Kidney epithelial cell (primary cell): ENCODE results near the gene SLC35D1. TPM values are rescaled to one million over a fixed set of nuclear protein-coding genes. Genes with fewer than 3 reads are reported as not detected.

Source experiments
- DNase-seq: peaks from one replicate; pipeline ENCODE4 v3.0.0-alpha.2; 2010; ENCODE audit warnings: low read depth
- H3K27me3 ChIP-seq: 2 replicates; pipeline ENCODE4 v1.6.0; 2011; ENCODE audit warnings: low read length; ENCODE audit not compliant: control insufficient read depth, insufficient read depth
- H3K36me3 ChIP-seq: 2 replicates; pipeline ENCODE4 v1.5.1; 2011; ENCODE audit warnings: low read length; ENCODE audit not compliant: control insufficient read depth, insufficient read depth
- H3K4me3 ChIP-seq: 2 replicates; pipeline ENCODE4 v1.5.1; 2011; ENCODE audit warnings: low read depth, mild to moderate bottlenecking, control low read depth, low read length
- CTCF ChIP-seq: IDR thresholded peaks from 2 replicates; pipeline ENCODE4 v1.5.1; 2011; ENCODE audit warnings: mild to moderate bottlenecking, moderate library complexity, low read length, control low read depth, inconsistent platforms; ENCODE audit not compliant: insufficient read depth, poor library complexity, severe bottlenecking
- total RNA-seq: library from RNA; depleted of rRNA; stranded (reverse); fragments of >200 nt; gene quantifications from 2 replicates; pipeline ENCODE4 v1.2.3, GENCODE V29; 2015

Gene SLC35D1
- total RNA-seq, 1 donor from 2014 or later, result 6.9 TPM

DNA sequence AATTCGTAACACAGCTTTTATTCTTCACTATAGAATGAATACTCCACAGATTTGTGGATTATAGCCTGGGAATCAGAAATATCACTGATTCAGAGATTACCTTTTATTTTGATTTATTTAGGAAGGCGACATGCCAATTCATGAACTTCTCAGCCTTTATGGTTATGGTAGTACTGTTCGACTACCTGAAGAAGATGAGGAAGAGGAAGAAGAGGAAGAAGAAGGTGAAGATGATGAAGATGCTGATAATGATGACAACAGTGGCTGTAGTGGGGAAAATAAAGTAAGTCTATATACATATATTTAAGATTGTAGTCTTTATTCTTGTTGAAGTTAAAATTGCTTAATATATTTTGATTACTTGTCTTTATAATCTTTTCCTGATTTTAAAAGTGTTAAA, 96.0 kb downstream of the SLC35D1 start:
- TF ChIP-seq CTCF, result no peak
- no peak overlapping the region for H3K4me3 ChIP-seq
- no peak for DNase-seq
- H3K36me3 ChIP-seq, result no peaks in the 10 kb centered on the region
- no peaks in the 10 kb centered on the region for H3K27me3 ChIP-seq

DNA sequence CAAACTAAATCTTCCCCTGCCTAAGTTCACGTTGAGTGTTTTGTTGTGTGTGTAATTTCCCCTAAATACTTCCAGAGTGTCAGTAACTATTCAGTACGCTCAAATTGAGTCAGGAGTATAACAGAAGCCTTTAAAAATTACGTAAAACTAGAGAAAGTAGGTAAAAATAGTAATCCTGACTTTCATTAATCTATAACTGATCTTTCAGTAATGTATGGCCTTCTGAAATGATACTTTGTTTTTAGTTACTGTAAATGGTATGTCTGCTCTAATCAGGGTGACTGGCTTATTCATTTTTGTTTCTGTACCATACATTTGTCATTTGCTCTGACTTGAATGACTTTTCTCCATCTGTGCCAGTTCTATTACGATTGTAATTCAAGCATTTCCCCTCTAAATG, 99.7 kb downstream of the SLC35D1 start:
- Histone ChIP-seq H3K4me3 (no peak overlapping the region), H3K27me3 (no peaks in the 10 kb centered on the region), H3K36me3 (no peaks in the 10 kb centered on the region)
- no peak for TF ChIP-seq CTCF
- DNase-seq, result no peak

DNA sequence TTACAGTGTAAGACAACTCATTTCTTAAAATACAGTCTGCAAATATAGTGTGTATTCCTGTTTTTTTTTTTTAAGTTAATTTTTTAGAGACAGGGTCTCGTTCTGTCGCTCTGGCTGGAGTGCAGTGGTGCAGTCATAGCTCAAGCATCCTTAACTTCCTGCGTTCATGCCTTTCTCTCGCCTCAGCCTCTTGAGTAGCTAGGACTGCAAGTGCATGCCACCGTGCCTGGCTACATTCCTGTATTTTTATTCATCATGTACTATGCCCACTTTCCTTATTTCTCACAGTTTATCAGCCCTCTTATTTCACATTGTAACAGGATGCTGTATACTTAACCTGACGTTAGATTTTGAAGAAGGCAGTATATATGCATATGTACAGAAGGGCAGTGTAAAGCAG, 102.4 kb downstream of the SLC35D1 start:
- TF ChIP-seq CTCF, result no peak
- H3K36me3 ChIP-seq, result no peaks in the 10 kb centered on the region
- no peak overlapping the region for H3K4me3 ChIP-seq
- peak; percentile 18 for DNase-seq
- no peaks in the 10 kb centered on the region for H3K27me3 ChIP-seq

Other genes with a start within 250 kb of the SLC35D1 start
- 2.7 and 4.5 TPM in 2 replicates for gene DNAI4, start 129.3 kb downstream of the SLC35D1 start, total RNA-seq
- 22.2 and 27.8 TPM in 2 replicates for gene MIER1, start 129.2 kb downstream of the SLC35D1 start, total RNA-seq
- not detected in 2 replicates for gene C1orf141, start 80.8 kb upstream of the SLC35D1 start, total RNA-seq
- not detected in 2 replicates for gene IL23R, start 112.3 kb upstream of the SLC35D1 start, total RNA-seq